Measurements from ENCODE around the gene PRMT2.
"Not testable (repeated sequence)": the region's sequence is repeated elsewhere in the genome, so short reads cannot be mapped to it uniquely, and the experiment has no call there.

Gene PRMT2

DNA sequence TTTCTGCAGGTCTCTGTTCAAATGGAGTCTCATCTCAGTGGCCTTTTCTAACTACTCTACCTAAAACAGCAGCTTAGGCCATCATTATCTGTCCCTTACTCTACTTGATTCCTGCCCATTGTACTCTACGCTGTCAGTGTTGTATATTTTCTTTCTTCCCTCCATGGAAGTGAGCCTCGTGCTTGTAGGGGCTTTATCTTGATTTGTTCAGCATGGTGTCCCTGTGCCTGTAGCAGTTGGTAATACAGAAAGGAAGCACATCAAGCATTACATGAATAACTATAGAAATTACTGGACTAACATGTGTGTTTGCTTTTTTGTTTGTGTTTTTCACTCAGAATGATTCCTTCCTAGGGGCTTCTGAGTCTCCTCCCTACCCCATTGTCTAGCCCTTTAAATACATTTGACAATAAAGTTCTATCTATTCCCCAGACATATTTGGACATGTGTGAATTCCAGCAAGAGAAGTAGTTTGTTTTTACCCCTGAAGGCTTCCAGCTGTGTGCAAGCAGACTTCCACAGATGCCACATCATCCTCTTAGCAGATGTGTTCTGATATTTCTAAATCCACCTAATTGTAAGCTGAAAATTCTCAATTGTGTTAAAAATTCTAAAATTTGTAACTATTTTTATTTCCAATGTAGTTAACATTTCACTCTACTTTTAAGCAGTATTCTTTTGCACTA is 40.3 kb downstream of the PRMT2 start:
- DNase-seq = no peak

DNA sequence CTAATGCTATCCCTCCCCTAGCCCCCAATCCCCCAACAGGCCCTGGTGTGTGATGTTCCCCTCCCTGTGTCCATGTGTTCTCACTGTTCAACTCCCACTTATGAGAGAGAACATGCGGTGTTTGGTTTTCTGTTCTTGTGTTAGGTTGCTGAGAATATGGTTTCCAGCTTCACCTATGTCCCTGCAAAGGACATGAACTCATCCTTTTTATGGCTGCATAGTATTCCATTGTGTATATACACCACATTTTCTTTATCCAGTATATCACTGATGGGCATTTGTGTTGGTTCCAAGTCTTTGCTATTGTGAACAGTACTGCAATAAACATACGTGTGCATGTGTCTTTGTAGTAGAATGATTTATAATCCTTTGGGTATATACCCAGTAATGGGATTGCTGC is 41.1 kb downstream of the PRMT2 start:
- not testable (repeated sequence) for DNase-seq

DNA sequence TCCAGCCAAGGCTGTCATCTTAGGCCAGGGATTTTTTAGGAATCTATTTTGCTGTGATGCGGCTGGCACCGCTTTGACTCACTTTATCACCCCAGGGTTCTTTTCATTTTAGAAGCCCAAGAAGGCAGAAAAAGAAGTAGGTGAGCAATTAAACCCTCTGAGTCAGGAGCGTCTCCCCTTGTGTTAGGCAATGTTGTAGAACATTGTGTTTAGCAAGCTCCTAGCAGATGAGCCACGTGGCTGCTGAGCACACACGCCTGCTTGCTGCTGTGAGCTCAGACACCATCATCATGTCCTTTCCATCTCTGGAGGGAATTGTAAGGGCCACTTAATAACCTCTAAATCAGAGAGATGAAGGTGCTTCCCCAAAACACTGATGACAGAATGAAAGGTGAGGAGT is 46.1 kb downstream of the PRMT2 start:
- not testable (repeated sequence) for DNase-seq

DNA sequence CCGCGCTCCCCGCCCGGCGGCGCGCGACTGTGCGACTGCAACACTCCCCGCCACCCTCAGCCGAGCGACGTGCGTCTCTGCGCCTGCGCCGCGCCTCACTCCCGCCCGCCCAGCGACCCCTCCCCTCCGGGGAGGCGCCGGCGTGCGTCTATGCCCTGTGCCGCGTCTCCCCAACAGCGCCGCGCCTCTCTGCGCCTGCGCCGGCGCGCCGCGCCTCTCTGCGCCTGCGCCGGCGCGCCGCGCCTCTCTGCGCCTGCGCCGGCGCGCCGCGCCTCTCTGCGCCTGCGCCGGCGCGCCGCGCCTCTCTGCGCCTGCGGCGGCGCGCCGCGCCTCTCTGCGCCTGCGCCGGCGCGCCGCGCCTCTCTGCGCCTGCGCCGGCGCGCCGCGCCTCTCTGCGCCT is 63.2 kb downstream of the PRMT2 start:
- DNase-seq = not testable (repeated sequence)

DNA sequence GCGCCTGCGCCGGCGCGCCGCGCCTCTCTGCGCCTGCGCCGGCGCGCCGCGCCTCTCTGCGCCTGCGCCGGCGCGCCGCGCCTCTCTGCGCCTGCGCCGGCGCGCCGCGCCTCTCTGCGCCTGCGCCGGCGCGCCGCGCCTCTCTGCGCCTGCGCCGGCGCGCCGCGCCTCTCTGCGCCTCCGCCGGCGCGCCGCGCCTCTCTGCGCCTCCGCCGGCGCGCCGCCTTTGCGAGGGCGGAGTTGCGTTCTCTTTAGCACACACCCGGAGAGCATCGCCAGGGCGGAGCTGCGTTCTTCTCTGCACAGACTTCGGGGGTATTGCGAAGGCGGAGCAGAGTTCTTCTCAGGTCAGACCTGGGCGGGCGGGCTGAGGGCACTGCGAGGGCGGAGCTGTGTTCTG is 63.6 kb downstream of the PRMT2 start:
- DNase-seq = not testable (repeated sequence)

All from effector CD8-positive, alpha-beta T cell (primary cell).